ENCODE data around the gene VGF.

The VGF gene

DNA sequence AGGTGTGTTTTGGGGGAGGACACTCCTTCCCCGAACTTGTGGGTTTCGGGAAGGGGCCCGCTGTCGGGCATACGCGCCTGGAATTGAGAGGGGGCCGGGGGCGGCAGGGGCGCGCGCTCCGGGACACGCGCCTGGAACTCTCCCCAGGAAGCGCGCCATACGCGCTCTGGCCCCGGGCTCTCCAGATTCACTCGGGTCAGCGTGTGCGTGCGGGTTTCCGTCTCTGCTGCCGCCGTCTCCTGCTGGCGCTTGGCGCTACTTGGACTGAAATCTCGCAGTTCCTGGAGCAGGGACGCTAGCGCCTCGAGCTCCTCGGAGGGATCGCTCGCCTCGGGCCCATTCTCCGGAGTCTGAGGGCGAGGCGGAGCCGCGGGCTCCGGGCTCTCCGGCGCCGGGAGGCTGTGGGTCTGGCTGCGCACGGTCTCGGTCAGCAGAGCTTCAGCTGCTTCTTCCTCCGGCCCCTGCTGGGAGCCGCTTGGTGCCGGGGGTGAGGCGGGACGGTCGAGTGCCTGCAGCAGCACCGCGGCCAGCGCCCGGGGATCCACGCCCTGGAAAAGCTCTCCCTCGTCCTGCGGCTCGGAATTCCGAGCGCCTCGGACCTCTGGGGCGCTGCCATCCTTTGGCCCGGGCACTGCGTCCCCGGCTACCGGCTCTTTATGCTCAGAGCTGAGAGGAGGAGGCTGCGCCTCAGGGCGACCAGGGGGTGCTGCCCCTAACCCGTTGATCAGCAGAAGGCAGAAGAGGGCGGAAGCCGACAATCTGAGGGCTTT, 1.1 kb downstream of the VGF start:
- no peak for DNase-seq

DNA sequence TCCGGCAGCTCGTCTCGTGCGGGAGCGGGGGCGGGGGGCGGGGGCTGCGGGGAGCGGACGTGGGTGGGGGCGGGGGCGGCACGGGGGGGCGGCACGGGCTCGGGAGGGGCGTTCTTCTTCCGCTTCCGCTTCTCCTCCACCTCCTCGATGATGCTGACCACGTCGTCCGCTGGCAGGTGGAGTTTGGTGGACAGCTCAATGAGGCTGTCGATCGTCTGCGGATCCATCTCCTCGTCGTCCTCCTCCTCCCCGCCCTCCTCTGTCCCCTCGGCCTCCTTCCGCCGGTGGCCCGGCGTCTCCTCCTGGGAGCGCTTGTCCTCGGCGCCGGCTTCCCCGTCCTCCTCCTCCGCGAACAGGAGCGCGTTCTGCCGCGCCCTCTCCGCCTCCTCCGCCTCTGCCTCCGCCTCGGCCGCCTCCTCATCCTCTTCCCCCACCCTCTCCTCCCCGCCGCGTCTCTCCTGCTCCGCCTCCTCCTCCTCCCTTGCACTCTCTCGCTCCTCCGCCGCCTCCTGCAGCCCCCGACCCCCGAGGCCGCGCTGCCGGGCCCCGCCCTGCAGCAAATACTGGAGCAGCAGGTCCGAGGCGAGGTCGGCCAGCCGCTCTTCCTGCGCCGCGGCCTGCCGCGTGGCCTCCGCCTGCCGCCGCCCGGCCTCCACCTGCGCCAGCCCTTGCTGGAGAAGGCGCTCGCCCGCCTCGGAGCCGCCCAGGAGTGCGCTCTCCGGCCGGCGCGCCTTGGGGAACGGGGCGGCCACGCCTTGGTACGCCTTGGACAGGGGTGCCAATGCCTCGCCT, 1.9 kb downstream of the VGF start:
- peak in 1 of 2 donors; percentile 40 for DNase-seq

DNA sequence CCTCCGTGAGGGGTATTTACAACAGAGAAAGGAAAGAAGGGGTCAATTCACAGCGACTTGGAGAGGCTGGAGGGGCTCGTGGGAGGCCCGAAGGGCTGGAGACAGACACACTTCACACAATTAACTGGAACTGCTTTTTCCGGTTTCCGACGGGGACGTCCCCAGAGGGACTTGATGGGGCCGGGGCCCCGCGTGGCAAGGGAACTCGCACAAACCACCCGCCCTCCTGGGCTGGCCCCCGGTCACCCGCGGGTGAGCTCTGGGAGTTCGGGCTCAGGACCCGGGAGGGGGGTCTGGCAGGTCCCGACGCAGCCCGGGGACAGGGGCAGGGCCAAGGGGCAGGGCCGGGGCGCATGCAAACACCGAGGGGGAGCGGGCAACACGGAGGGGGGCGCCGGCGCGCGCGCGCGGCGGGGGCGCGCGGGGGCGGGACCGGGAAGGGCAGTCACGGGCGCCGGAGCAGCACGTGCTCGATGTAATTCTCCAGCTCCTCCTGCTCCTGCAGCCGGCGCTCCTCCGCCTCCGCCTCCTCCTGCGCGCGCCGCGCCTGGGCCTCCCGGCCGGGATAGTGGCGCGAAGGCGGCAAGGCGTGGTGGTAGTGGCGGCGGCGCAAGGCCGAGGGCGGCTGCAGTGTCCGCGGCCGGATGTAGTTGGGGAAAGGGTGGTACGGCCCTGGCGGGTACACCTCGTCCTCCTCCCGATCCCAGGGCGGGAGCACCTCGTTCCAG, 2.7 kb downstream of the VGF start:
- DNase-seq: peak in 1 of 2 donors; percentile 46

DNA sequence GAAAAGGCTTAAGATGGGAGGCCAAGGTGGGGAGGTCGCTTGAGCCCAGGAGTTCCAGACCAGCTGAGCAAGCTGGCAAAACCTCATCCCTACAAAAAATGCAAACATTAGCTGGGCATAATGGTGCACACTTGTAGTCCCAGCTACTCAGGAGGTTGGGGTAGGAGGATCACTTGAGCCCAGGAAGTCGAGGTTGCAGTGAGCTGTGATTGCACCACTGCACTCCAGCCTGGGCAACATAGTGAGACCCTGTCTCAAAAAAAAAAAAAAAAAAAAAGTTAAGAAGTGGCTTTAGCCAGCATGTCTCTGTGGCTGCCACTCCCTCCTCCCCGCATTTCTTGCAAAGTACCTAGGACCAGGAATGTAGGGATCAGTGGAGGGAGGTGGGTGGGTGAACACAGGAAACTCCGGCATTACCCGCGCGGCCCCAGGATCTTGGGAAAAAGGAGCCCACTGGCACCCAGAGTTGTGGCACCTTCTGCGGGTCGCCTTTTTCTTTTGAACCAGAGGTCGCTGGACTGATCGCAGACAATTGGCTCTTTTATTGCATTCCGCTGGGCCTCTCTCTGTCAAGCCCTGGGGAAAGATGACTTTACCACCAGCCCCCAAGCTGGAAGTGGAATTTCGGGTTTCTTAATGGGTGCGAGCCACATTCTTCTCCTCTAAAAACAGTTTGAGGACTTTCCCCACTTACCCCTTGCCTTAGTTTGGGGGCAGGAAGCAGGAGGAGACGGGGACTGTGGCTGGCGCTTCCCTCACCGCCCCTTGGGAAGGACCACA, 3.5 kb downstream of the VGF start:
- no peak for DNase-seq

GRCh38 chr7:101160910-101161309, 4.5 kb downstream of the VGF start:
- DNase-seq: no peak

- DNase-seq: no peak
These were observed 5.4 kb downstream of the VGF start for GRCh38 chr7:101159696-101160674.

GRCh38 chr7:101156866-101157589, 8.3 kb downstream of the VGF start:
- DNase-seq: no peak

DNA sequence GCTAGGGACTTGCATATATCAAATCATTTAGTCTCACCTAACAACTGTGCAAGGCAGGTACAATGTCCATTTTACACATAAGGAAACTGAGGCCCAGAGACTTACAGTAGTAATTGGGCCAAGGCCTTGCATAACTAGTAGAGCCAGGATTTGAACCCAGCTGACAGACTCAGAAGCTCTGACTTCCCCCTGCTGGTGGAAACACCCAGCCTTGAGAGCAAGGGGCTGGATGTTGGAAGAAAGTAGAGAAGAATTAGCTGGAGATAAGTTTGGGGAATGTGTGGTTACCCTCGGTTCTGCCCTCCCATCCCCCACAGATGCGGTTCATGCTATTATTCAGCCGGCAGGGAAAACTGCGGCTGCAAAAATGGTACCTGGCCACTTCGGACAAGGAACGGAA, 9.1 kb downstream of the VGF start:
- DNase-seq: no peak

DNA sequence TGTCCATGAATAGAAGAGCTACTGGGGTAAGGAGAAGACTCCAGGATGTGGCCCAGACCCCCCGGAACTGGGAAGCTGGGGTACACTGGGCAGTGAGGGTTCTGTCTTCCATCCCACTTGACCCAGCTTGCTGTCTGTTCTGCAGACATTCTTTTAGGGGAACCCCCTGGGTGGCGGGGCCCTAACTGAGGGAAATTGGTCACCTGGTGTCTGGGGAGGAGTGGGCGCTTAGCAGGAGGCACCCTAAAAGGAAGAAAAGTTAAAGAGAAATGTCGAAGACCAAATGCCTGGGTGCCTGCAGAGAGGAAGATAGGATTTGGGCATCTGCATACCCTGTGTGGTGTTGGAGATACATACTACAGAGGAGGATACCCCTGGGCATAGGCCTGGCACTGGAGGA, 10.1 kb downstream of the VGF start:
- no peak for DNase-seq

DNA sequence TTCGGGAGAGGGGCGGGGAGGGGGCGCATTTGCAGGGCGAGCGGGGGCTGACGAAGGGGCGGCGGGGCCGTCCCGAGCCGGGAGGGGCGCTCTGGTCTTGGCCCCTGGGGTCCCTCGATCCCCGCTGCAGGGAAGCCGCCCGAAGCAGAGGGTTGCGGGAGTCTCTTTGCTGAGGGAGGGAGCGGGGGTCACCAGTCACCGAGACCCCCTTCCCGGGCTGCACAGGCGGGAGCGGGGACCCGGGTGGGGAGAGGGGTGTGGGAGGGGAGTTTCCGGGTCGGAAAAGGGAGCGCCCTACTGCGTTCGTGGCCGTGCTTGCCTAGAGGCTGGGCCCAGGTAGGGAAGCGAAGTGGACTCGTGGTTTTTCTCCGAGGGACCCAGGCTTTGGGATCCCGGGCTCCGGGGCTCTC, 10.7 kb downstream of the VGF start:
- no peak for DNase-seq

DNA sequence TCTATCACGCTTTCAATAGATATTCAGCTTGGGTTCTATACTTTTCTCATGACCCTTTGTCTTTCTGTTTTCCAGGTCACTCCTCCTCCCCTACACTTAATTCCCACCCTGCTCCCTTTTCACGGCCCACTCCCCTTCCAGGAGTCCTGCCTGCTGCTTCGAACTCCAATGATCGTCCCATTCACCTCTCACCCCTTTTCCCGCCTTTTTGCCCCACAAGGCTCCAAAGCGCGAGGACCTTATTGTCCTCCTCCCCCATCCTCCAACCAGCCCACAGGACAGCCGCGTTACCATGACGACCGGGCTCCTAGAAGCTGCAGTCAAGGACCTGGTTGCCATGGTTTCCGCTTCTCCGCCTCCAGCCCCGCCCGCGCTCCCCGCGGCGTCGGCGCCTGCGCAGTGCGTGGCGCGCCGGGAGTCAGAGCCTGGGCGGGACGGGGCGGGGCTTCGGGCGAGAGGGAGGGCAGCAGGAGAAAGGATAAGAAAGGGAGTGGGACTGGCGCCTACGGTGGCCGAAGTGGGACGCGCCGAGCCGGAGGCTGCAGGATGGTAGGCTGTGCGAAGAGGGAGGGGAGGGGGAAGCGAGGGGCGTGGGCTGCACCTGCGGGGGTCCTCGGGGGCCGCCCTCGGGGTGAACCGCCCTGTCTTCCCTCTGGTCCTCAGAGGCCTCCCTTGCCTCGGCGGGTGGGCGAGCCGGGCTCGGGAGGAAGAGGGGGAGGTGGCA, 11.2 kb downstream of the VGF start, which contains the start of gene AP1S1:
TSS of gene AP1S1 (plus strand) at position 508 of the 724 bp plus-strand sequence. CDS start at position 547, 39 bp downstream.
- peak; percentile 89 to 94 for DNase-seq

GRCh38 chr7:101151908-101152651, 13.3 kb downstream of the VGF start:
- no peak for DNase-seq

GRCh38 chr7:101140746-101141382, 24.5 kb downstream of the VGF start:
- DNase-seq: no peak

GRCh38 chr7:101140339-101140699, 25.1 kb downstream of the VGF start:
- DNase-seq: no peak

DNA sequence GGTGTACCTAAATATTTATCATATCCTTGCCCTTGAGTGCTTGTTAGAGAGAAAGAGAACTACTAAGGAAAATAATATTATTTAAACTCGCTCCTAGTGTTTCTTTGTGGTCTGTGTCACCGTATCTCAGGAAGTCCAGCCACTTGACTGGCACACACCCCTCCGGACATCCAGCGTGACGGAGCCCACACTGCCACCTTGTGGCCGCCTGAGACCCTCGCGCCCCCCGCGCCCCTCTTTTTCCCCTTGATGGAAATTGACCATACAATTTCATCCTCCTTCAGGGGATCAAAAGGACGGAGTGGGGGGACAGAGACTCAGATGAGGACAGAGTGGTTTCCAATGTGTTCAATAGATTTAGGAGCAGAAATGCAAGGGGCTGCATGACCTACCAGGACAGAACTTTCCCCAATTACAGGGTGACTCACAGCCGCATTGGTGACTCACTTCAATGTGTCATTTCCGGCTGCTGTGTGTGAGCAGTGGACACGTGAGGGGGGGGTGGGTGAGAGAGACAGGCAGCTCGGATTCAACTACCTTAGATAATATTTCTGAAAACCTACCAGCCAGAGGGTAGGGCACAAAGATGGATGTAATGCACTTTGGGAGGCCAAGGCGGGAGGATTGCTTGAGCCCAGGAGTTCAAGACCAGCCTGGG, 27.0 kb downstream of the VGF start:
- peak; percentile 86 to 89 for DNase-seq

DNA sequence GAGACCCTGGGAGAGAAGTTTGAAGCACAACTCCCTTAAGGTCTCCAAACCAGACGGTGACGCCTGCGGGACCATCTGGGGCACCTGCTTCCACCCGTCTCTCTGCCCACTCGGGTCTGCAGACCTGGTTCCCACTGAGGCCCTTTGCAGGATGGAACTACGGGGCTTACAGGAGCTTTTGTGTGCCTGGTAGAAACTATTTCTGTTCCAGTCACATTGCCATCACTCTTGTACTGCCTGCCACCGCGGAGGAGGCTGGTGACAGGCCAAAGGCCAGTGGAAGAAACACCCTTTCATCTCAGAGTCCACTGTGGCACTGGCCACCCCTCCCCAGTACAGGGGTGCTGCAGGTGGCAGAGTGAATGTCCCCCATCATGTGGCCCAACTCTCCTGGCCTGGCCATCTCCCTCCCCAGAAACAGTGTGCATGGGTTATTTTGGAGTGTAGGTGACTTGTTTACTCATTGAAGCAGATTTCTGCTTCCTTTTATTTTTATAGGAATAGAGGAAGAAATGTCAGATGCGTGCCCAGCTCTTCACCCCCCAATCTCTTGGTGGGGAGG, 27.6 kb downstream of the VGF start:
- DNase-seq: no peak

DNA sequence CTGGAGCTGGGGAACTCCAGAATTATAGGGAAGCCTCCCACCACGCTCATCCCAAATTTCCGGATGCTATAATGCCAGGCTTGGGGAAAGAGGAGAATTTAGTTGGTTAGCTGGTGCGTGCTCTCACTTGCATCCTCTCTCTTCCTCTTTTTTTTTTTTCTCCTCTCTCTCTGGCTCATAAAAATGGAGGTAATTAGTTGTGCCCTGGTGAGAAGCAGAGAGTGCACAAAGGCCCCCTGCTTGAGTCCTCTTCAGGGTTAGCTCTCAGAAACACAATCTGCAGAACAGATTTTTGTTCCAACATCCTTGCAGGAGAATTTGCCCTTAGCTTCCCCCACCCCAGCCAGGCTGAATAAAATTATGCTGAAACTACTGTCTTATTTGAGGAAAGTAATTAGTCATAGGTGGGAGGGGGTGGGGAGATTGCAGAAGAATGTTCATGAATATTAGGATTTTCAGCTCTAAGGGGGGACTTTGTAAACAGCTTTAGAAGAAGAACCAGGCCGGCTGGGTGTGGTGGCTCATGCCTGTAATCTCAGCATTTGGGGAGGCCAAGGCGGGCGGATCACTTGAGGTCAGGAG, 30.9 kb downstream of the VGF start:
- no peak for DNase-seq
